IMR-90 (cell line): ENCODE data around the gene ARMH1. TPM values are rescaled to one million over a fixed set of nuclear protein-coding genes. Genes with fewer than 3 reads are reported as not detected.

Source experiments
- ATAC-seq: fragments of 200-7000 bp; cut with Tn5 transposase; 2 replicates; pipeline ENCODE4 v1.9.1; 2020; ENCODE audit warnings: low read depth, mild to moderate bottlenecking, moderate library complexity
- BruUV-seq: library from RNA; stranded (reverse); fragments of 400-500 nt; replicated peaks from 2 replicates; lab custom pipeline; 2021; lab: Mats Ljungman, UMichigan
- CTCF ChIA-PET: fragments of 300-600 bp; formaldehyde crosslinking; extraction: SDS; loops from one replicate; lab custom pipeline; 2021; ENCODE audit warnings: antibody characterized with exemption; lab: Yijun Ruan, JAX
- POLR2A ChIA-PET: fragments of 300-600 bp; sonication (Branson Sonifier 250); formaldehyde crosslinking; loops from one replicate; lab custom pipeline; 2022; ENCODE audit warnings: antibody characterized with exemption; ENCODE audit not compliant: unreplicated experiment; lab: Charles Lee
- DNase-seq: peaks from one replicate; pipeline ENCODE4 v3.0.0; 2013
- H2AFZ ChIP-seq: replicated peaks from 2 replicates; pipeline ENCODE3; 2013; ENCODE audit warnings: low read length, mild to moderate bottlenecking; ENCODE audit not compliant: poor library complexity
- H2AK5ac ChIP-seq: 2 replicates; pipeline ENCODE4 v1.6.1; 2013; ENCODE audit warnings: low read depth, low read length, inconsistent platforms
- H2AK9ac ChIP-seq: replicated peaks from 2 replicates; pipeline ENCODE3; 2013; ENCODE audit warnings: mild to moderate bottlenecking, low read depth, low read length, moderate library complexity; ENCODE audit not compliant: poor library complexity
- H2BK120ac ChIP-seq: 2 replicates; pipeline ENCODE4 v1.6.1; 2013; ENCODE audit warnings: low read depth, low read length, inconsistent platforms
- H2BK15ac ChIP-seq: 3 replicates; pipeline ENCODE4 v1.6.1; 2013; ENCODE audit warnings: low read depth, low read length, inconsistent platforms
- H2BK20ac ChIP-seq: 2 replicates; pipeline ENCODE4 v1.6.1; 2013; ENCODE audit warnings: low read depth, mild to moderate bottlenecking, inconsistent platforms, low read length, moderate library complexity
- H2BK5ac ChIP-seq: 2 replicates; pipeline ENCODE4 v1.6.1; 2013; ENCODE audit warnings: mild to moderate bottlenecking, low read depth, low read length, inconsistent platforms; ENCODE audit not compliant: poor library complexity, severe bottlenecking
- H3K14ac ChIP-seq: replicated peaks from 2 replicates; pipeline ENCODE4 v1.6.1; 2013; ENCODE audit warnings: low read depth, low read length, inconsistent platforms
- H3K18ac ChIP-seq: 2 replicates; pipeline ENCODE4 v1.6.1; 2013; ENCODE audit warnings: low read depth, low read length, control low read depth
- H3K23ac ChIP-seq: 2 replicates; pipeline ENCODE4 v1.6.1; 2013; ENCODE audit warnings: low read depth, low read length, inconsistent platforms
- H3K27ac ChIP-seq: 2 replicates; pipeline ENCODE4 v1.5.1; 2013; ENCODE audit warnings: mild to moderate bottlenecking, control low read depth, low read length; ENCODE audit not compliant: insufficient read depth
- H3K27me3 ChIP-seq: 2 replicates; pipeline ENCODE4 v1.6.1; 2013; ENCODE audit warnings: low read length; ENCODE audit not compliant: control insufficient read depth, insufficient read depth
- H3K36me3 ChIP-seq: 2 replicates; pipeline ENCODE4 v1.6.1; 2013; ENCODE audit warnings: low read length, mixed read lengths; ENCODE audit not compliant: control insufficient read depth, insufficient read depth
- H3K4ac ChIP-seq: 2 replicates; pipeline ENCODE4 v1.6.1; 2013; ENCODE audit warnings: low read depth, low read length, inconsistent platforms
- H3K4me1 ChIP-seq: 2 replicates; pipeline ENCODE4 v1.6.1; 2013; ENCODE audit warnings: low read length, mixed read lengths; ENCODE audit not compliant: control insufficient read depth, insufficient read depth
- H3K4me2 ChIP-seq: 2 replicates; pipeline ENCODE4 v1.6.1; 2013; ENCODE audit warnings: low read depth, mild to moderate bottlenecking, control low read depth, low read length, moderate library complexity
- H3K4me3 ChIP-seq: 2 replicates; pipeline ENCODE4 v1.5.1; 2013; ENCODE audit warnings: low read depth, mild to moderate bottlenecking, control low read depth, low read length, moderate library complexity; ENCODE audit not compliant: insufficient read depth
- H3K56ac ChIP-seq: 2 replicates; pipeline ENCODE4 v1.6.1; 2013; ENCODE audit warnings: low read length, inconsistent platforms; ENCODE audit not compliant: insufficient read depth; ENCODE audit errors: extremely low read depth
- H3K79me1 ChIP-seq, 2 experiments: 2 replicates each; pipeline ENCODE4 v1.6.1; 2013; ENCODE audit warnings: low read length in 2 of 2, inconsistent platforms in 1 of 2, low read depth in 1 of 2
- H3K9ac ChIP-seq: 2 replicates; pipeline ENCODE4 v1.6.1; 2013; ENCODE audit warnings: low read depth, low read length, control low read depth
- H3K9me1 ChIP-seq: 2 replicates; pipeline ENCODE4 v1.6.1; 2013; ENCODE audit warnings: low read length, inconsistent platforms; ENCODE audit not compliant: insufficient read depth
- H3K9me3 ChIP-seq: 2 replicates; pipeline ENCODE4 v1.6.1; 2013; ENCODE audit warnings: low read length; ENCODE audit not compliant: control insufficient read depth, insufficient read depth
- H4K20me1 ChIP-seq: 2 replicates; pipeline ENCODE4 v1.6.1; 2013; ENCODE audit warnings: low read length, inconsistent platforms; ENCODE audit not compliant: insufficient read depth
- H4K5ac ChIP-seq: 2 replicates; pipeline ENCODE4 v1.6.1; 2013; ENCODE audit warnings: mild to moderate bottlenecking, low read depth, low read length, control low read depth
- H4K8ac ChIP-seq, 2 experiments: 2 replicates each; pipeline ENCODE4 v1.6.1; 2013; ENCODE audit warnings: low read depth in 2 of 2, low read length in 2 of 2, control low read depth in 1 of 2, inconsistent platforms in 1 of 2
- H4K91ac ChIP-seq: 2 replicates; pipeline ENCODE4 v1.6.1; 2013; ENCODE audit warnings: low read depth, low read length, inconsistent platforms; ENCODE audit not compliant: insufficient read depth
- NFE2L2 ChIP-seq: fragments of 150-350 bp; IDR thresholded peaks from 2 replicates; pipeline ENCODE4 v1.6.1; 2016; ENCODE audit warnings: low read depth, mild to moderate bottlenecking, low read length
- POLR2A ChIP-seq: IDR thresholded peaks from 2 replicates; pipeline ENCODE4 v1.6.1; 2012; ENCODE audit warnings: mild to moderate bottlenecking, low read depth, low read length
- RAD21 ChIP-seq: IDR thresholded peaks from 2 replicates; pipeline ENCODE4 v1.6.1; 2012; ENCODE audit warnings: low read length, improper control_type of control experiment
- SMC3 ChIP-seq: fragments of 150-350 bp; IDR thresholded peaks from 2 replicates; pipeline ENCODE4 v1.6.1; 2016; ENCODE audit warnings: low read depth, mild to moderate bottlenecking, antibody characterized with exemption, low read length, moderate library complexity
- WGBS, 2 experiments: methylation state at CpG; one replicate each; pipeline versions ENCODE4 v1.1.5 to v1.1.7; 2013; ENCODE audit warnings: missing lambda C conversion rate in 2 of 2; ENCODE audit not compliant: insufficient read length in 1 of 2; ENCODE audit errors: extremely low coverage in 2 of 2; 5-methylcytosine and 5-hydroxymethylcytosine counted together
- dilution Hi-C: fragments of 300-500 bp; cut with HindIII; formaldehyde crosslinking; loops from one replicate; pipeline ENCODE4 v1.14.3; 2018; ENCODE audit warnings: low sequenced_read_pairs; ENCODE audit not compliant: unreplicated experiment
- in situ Hi-C: fragments of 300-500 bp; cut with MboI; formaldehyde crosslinking; loops from 3 replicates; pipeline ENCODE4 v1.14.3; 2019; ENCODE audit warnings: low sequenced_read_pairs, inconsistent platforms, mixed read lengths
- intact Hi-C: fragments of 100-400 bp; cut with micrococcal nuclease; formaldehyde crosslinking; loops from 2 replicates; pipeline ENCODE4 v1.10.0; 2022
- polyA plus RNA-seq, 3 experiments: library from polyadenylated mRNA; depleted of rRNA; stranded (reverse); fragments of >200 nt; gene quantifications; 2 replicates each; pipeline ENCODE4 v1.2.3, GENCODE V29; 2012; ENCODE audit warnings: low replicate concordance in 1 of 3
- total RNA-seq: library from RNA; depleted of rRNA; stranded (reverse); fragments of >200 nt; gene quantifications from 2 replicates; pipeline ENCODE4 v1.2.3, GENCODE V29; 2012
- TF ChIP-seq, protein P1 (sequence below): conservative IDR thresholded peaks from 2 replicates; pipeline ENCODE4 v1.5.1; 2012; ENCODE audit warnings: mild to moderate bottlenecking, low read depth, low read length, improper control_type of control experiment

ARMH1 gene
- total and polyA plus RNA-seq, 2 of the 4 experiments (the other 2 are of a cell fraction): 0.36 to 0.72 TPM

DNA sequence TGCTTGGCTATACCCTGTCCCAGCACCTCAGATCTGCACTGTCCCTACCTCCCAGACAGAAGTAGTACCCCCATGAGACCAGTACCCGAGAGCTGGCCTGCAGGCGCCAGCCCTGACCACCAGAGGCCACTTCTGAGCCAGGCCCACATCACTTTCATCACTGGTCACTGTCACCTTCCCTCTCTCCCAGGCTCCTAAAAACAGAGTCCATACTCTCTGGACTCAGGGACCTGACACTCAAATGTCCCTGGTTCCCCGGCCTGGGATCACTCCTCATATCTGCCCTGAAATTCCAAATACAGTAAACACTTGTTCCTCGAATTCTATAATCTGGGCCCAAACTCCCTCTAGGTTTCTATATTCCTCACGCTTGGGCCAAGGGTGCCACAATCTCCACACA is 18.9 kb upstream of the ARMH1 start:
- H3K4ac ChIP-seq: no peak overlapping the region
- H3K27ac ChIP-seq: no peak overlapping the region
- H3K56ac ChIP-seq: no peak overlapping the region
- H3K4me3 ChIP-seq: no peak overlapping the region
- no peaks in the 10 kb centered on the region for H3K9me3 ChIP-seq
- ChIA-PET POLR2A (no interaction called here), CTCF (interaction anchor here (1.0 kb wide), 1 partner anchor 9 kb away, joined by 7 read pairs; no protein-coding TSS in a partner anchor)
- in situ Hi-C loops (no loop called here), intact Hi-C loops (no loop called here), dilution Hi-C loops (no loop called here)
- H3K18ac ChIP-seq: no peak overlapping the region
- 0 out of 2 replicates have a peak, but pooled peaks cover 5% of the 10 kb centered on the region for H4K20me1 ChIP-seq
- no peaks in the 10 kb centered on the region for H3K27me3 ChIP-seq
- no peak overlapping the region for H4K8ac ChIP-seq
- H2BK20ac ChIP-seq: no peak overlapping the region
- H3K9me1 ChIP-seq: no peaks in the 10 kb centered on the region
- TF ChIP-seq RAD21: peak; percentile 57
- TF ChIP-seq, protein P1, sequence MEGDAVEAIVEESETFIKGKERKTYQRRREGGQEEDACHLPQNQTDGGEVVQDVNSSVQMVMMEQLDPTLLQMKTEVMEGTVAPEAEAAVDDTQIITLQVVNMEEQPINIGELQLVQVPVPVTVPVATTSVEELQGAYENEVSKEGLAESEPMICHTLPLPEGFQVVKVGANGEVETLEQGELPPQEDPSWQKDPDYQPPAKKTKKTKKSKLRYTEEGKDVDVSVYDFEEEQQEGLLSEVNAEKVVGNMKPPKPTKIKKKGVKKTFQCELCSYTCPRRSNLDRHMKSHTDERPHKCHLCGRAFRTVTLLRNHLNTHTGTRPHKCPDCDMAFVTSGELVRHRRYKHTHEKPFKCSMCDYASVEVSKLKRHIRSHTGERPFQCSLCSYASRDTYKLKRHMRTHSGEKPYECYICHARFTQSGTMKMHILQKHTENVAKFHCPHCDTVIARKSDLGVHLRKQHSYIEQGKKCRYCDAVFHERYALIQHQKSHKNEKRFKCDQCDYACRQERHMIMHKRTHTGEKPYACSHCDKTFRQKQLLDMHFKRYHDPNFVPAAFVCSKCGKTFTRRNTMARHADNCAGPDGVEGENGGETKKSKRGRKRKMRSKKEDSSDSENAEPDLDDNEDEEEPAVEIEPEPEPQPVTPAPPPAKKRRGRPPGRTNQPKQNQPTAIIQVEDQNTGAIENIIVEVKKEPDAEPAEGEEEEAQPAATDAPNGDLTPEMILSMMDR: peak; percentile 65
- no peak for TF ChIP-seq NFE2L2
- TF ChIP-seq POLR2A: no peak
- TF ChIP-seq SMC3: peak; percentile 58
- H4K5ac ChIP-seq: no peak overlapping the region
- H3K4me1 ChIP-seq: 0 out of 2 replicates have a peak, but pooled peaks cover 2% of the 10 kb centered on the region
- H3K36me3 ChIP-seq: peaks cover 2% of the 10 kb centered on the region; the same call in 1 of the 2 replicates
- ATAC-seq (peak; percentile 75), DNase-seq (no peak)
- BruUV-seq: no TSS peak
- H2BK120ac ChIP-seq: no peak overlapping the region
- H2AFZ ChIP-seq: peak overlapping the region; percentile 64
- H3K23ac ChIP-seq: no peak overlapping the region
- no peak overlapping the region for H3K9ac ChIP-seq
- H2AK9ac ChIP-seq: peak overlapping the region; percentile 22
- H2BK5ac ChIP-seq: no peak overlapping the region
- no peak overlapping the region for H2BK15ac ChIP-seq
- no peak overlapping the region for H3K4me2 ChIP-seq
- H3K14ac ChIP-seq: no peak overlapping the region
- no peak overlapping the region for H4K91ac ChIP-seq
- H2AK5ac ChIP-seq: no peak overlapping the region
- 58% methylated on average over 3 of the region's 5 CpGs; no CpG with 5 or more reads in 1 of the 2 experiments for WGBS, 2 experiments
- no peaks in the 10 kb centered on the region for H3K79me1 ChIP-seq
